GM21737 (cell line): ENCODE measurements around the gene TRIM69.
"Not testable (repeated sequence)": the region's sequence is repeated elsewhere in the genome, so short reads cannot be mapped to it uniquely, and the experiment has no call there.

Experiments used
- ATAC-seq: cut with Tn5 transposase; IDR thresholded peaks from one replicate; pipeline ENCODE4 v1.9.1; 2021; ENCODE audit warnings: mild to moderate bottlenecking, moderate library complexity; ENCODE audit not compliant: unreplicated experiment

Gene TRIM69

GRCh38 chr15:44735482-44736180 lies 697 bp upstream of the TRIM69 start:
- ATAC-seq: peak; percentile 29

- no peak for ATAC-seq
These were observed 2.1 kb downstream of the TRIM69 start for GRCh38 chr15:44738340-44738984.

GRCh38 chr15:44739222-44739847 lies 3.0 kb downstream of the TRIM69 start:
- ATAC-seq: not testable (repeated sequence)

- not testable (repeated sequence) for ATAC-seq
These were observed 7.1 kb downstream of the TRIM69 start for GRCh38 chr15:44743454-44743853.

GRCh38 chr15:44753345-44753744 lies 17.0 kb downstream of the TRIM69 start:
- ATAC-seq: no peak

- ATAC-seq: no peak
These were observed 26.9 kb downstream of the TRIM69 start for GRCh38 chr15:44763187-44763586.

GRCh38 chr15:44763848-44764247 lies 27.5 kb downstream of the TRIM69 start:
- ATAC-seq: no peak

GRCh38 chr15:44765036-44765435 lies 28.7 kb downstream of the TRIM69 start:
- ATAC-seq: no peak

GRCh38 chr15:44769521-44769920 lies 33.2 kb downstream of the TRIM69 start:
- ATAC-seq: no peak

GRCh38 chr15:44770715-44771114 lies 34.4 kb downstream of the TRIM69 start:
- ATAC-seq: not testable (repeated sequence)

GRCh38 chr15:44775953-44776352 lies 39.6 kb downstream of the TRIM69 start:
- no peak for ATAC-seq

GRCh38 chr15:44779761-44780160 lies 43.4 kb downstream of the TRIM69 start:
- ATAC-seq: no peak

- ATAC-seq: no peak
These were observed 44.3 kb downstream of the TRIM69 start for GRCh38 chr15:44780608-44781007.

- ATAC-seq: no peak
These were observed 44.9 kb downstream of the TRIM69 start for GRCh38 chr15:44781128-44781810.

- no peak for ATAC-seq
These were observed 46.2 kb downstream of the TRIM69 start for GRCh38 chr15:44782516-44782915.

- ATAC-seq: not testable (repeated sequence)
These were observed 48.6 kb downstream of the TRIM69 start for GRCh38 chr15:44784918-44785274.

GRCh38 chr15:44788748-44789147 lies 52.4 kb downstream of the TRIM69 start:
- ATAC-seq: no peak

GRCh38 chr15:44790215-44790614 lies 53.9 kb downstream of the TRIM69 start:
- no peak for ATAC-seq

GRCh38 chr15:44790656-44791055 lies 54.3 kb downstream of the TRIM69 start:
- no peak for ATAC-seq

- ATAC-seq: no peak
These were observed 56.4 kb downstream of the TRIM69 start for GRCh38 chr15:44792715-44793114.

GRCh38 chr15:44794072-44794471 lies 57.7 kb downstream of the TRIM69 start:
- ATAC-seq: no peak

- no peak for ATAC-seq
These were observed 60.2 kb downstream of the TRIM69 start for GRCh38 chr15:44796508-44796907.
